Astrocyte of the hippocampus (primary cell): ENCODE measurements around the gene TUBA4A.
"Not testable (repeated sequence)": the region's sequence is repeated elsewhere in the genome, so short reads cannot be mapped to it uniquely, and the experiment has no call there.

Source experiments
- DNase-seq: peaks from one replicate; pipeline ENCODE4 v3.0.0; 2011; ENCODE audit warnings: low read depth, low spot score

Gene TUBA4A

GRCh38 chr2:219213026-219213415 lies 40.7 kb downstream of the TUBA4A start:
- no peak for DNase-seq

- DNase-seq: no peak
Measured at GRCh38 chr2:219210886-219211362, 42.8 kb downstream of the TUBA4A start.

- no peak for DNase-seq
Measured at GRCh38 chr2:219210196-219210885, 43.4 kb downstream of the TUBA4A start.

GRCh38 chr2:219209236-219210195 lies 44.2 kb downstream of the TUBA4A start:
- DNase-seq: no peak

- DNase-seq: peak; percentile 46
Measured at GRCh38 chr2:219207884-219208740, 45.6 kb downstream of the TUBA4A start.

- DNase-seq: no peak
Measured at GRCh38 chr2:219207134-219207883, 46.4 kb downstream of the TUBA4A start.

GRCh38 chr2:219206328-219207133 lies 47.2 kb downstream of the TUBA4A start, which contains the start of gene ZFAND2B:
TSS of gene ZFAND2B (plus strand) at chr2:219206782. CDS start at chr2:219206988, 206 bp downstream.
- DNase-seq: peak; percentile 99

- DNase-seq: no peak
Measured at GRCh38 chr2:219205981-219206327, 47.8 kb downstream of the TUBA4A start.

GRCh38 chr2:219205165-219205538 lies 48.6 kb downstream of the TUBA4A start:
- DNase-seq: no peak

- no peak for DNase-seq
Measured at GRCh38 chr2:219204425-219205164, 49.1 kb downstream of the TUBA4A start.

GRCh38 chr2:219201331-219201730 lies 52.4 kb downstream of the TUBA4A start:
- not testable (repeated sequence) for DNase-seq

- not testable (repeated sequence) for DNase-seq
Measured at GRCh38 chr2:219200502-219201326, 53.0 kb downstream of the TUBA4A start.
